GM21367 (cell line): Measurements from ENCODE around the gene HADHA.

Experiments used
- ATAC-seq: cut with Tn5 transposase; IDR thresholded peaks from one replicate; pipeline ENCODE4 v1.9.1; 2021; ENCODE audit not compliant: unreplicated experiment

HADHA gene

GRCh38 chr2:26144953-26145680 is 99.3 kb downstream of the HADHA start:
- ATAC-seq: no peak

DNA sequence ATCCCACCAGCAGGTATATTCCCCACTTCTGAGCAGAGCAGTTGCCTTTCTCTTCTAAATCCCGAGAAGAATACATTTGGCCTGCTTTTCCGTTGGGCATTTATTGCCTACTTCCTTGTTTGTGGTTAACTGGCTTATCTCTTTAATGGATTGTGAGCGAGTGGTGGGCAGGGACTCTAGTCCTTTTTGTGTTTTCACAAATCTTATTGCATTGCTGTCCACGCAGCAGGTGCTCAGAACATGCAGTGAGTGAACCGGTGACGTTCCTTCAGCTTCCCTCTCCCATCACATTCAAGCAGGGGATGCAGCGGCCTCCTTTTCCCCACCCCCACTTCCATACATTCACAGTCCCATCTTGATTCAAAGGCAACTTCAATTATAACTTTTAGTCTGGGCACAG is 100.4 kb downstream of the HADHA start:
- no peak for ATAC-seq

DNA sequence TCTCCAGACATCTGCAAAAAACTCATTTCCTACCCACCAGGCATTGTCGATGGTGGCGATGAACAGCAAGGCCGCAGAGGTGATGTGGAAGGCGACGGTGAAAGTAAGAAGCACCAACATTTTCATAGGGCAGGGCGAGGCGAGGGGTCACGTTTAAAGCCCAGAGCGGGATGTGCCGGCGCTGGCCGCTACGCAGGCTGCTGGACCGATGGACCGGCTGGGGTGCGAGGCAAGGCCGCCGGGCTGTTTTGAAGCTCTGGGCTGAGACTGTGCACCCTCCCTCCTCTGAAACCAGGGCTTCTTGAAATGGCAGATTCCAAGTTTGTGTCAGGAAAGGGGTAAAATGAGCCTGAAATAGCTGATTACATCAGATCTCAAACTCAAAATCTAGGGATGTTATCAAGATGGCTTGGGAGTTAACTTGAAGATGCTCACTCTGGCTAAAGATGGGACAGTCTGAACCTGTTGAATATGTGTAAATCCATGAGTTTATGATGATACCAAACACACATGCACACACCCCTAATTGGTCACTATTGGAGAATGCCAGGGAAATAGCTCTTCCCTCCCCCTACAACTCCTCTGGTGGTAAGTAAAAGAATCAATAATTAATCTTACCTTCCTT is 103.2 kb downstream of the HADHA start:
- no peak for ATAC-seq
